ENCODE results near the gene ST6GALNAC6. TPM values are rescaled to one million over a fixed set of nuclear protein-coding genes. Genes with fewer than 3 reads are reported as not detected.

Gene ST6GALNAC6
- total and polyA plus RNA-seq, 2 donors (not counting 1 experiment from before 2014, with no cell fraction given): 68.0 to 126 TPM

GRCh38 chr9:127942216-127943010 lies 43.0 kb upstream of the ST6GALNAC6 start:
- Histone ChIP-seq H3K27me3 (replicated peaks in 1 of 4; ENCODE audit: control extremely low read depth in 1 of 4, control insufficient read depth in 3 of 4, insufficient read depth in 4 of 4, low read length in 3 of 4) (no peaks in the 10 kb centered on the region), H3K36me3 (replicated peaks in 1 of 2; ENCODE audit: control extremely low read depth in 1 of 2, control insufficient read depth in 1 of 2, extremely low read depth in 1 of 2, insufficient read depth in 2 of 2, low read length in 1 of 2) (peaks cover 0 to 57% of the 10 kb centered on the region in 2 experiments), H2AFZ (ENCODE audit: insufficient read depth, low read depth, low read length, poor library complexity, severe bottlenecking) (no peak overlapping the region), H3K9me3 (ENCODE audit: control extremely low read depth in 1 of 3, control insufficient read depth in 2 of 3, insufficient read depth in 1 of 3, low read length in 2 of 3) (peaks cover 0 to 1% (median 0%) of the 10 kb centered on the region in 3 donors), H3K9ac (ENCODE audit: low read length) (no peak overlapping the region), H3K4me3 (ENCODE audit: control extremely low read depth in 1 of 5, extremely low read depth in 1 of 5, insufficient read depth in 1 of 5, low read depth in 2 of 5, low read length in 4 of 5) (no peak overlapping the region), H4K20me1 (ENCODE audit: control insufficient read depth, insufficient read depth, low read length, poor library complexity, severe bottlenecking) (peaks cover 55% of the 10 kb centered on the region), H3K4me1 (ENCODE audit: control insufficient read depth in 2 of 2, insufficient read depth in 2 of 2, low read length in 2 of 2) (peaks cover 24 to 28% of the 10 kb centered on the region in 2 donors), H3K27ac (ENCODE audit: low read length in 2 of 2) (peak overlapping the region in 1 of 2 donors; percentile 54), H3K4me2 (replicated peaks; ENCODE audit: low read depth, low read length, poor library complexity, severe bottlenecking) (no peak overlapping the region), H3K79me2 (ENCODE audit: control insufficient read depth, insufficient read depth, low read length) (peaks cover 12% of the 10 kb centered on the region)
- intact Hi-C loops (cut with micrococcal nuclease): loop anchor here (1.0 to 2.0 kb wide), 3 partner anchors 38 to 175 kb away; partner anchors contain the start of gene EEIG1
- WGBS (ENCODE audit: insufficient coverage): 74% methylated on average over 18 of the region's 18 CpGs
- ChIA-PET CTCF (interaction anchor here (0.6 to 12.6 kb wide), 43 partner anchors 9 to 243 kb away, joined by 3 to 310 read pairs (median 5); partner anchors contain the start of genes EEIG1, NAIF1, PTGES2 and TOR2A), POLR2A (interaction anchor here (2.4 kb wide), 1 partner anchor 92 kb away, joined by 15 read pairs; no protein-coding TSS in a partner anchor)
- no peaks in the 10 kb centered on the region for H3K27me3 Mint-ChIP-seq
- peak; percentile 89 for TF ChIP-seq CTCF (IDR thresholded peaks at IDR 0.05)
- TF ChIP-seq EZH2 (IDR thresholded peaks at IDR 0.05; ENCODE audit: borderline replicate concordance, insufficient read depth, low read depth, low read length, poor library complexity, severe bottlenecking): no peak
- H3K4me3 Mint-ChIP-seq: no peak overlapping the region
- ATAC-seq (ENCODE audit: low read depth): peak; percentile 48
- peaks cover 35% of the 10 kb centered on the region for H3K4me1 Mint-ChIP-seq
- peak overlapping the region; percentile 76 for H3K27ac Mint-ChIP-seq
- DNase-seq: peak; percentile 79
- H3K9me3 Mint-ChIP-seq (ENCODE audit: insufficient read depth): no peaks in the 10 kb centered on the region

GRCh38 chr9:127941961-127942215 lies 42.5 kb upstream of the ST6GALNAC6 start:
- no peaks in the 10 kb centered on the region for H3K27me3 ChIP-seq (replicated peaks in 1 of 4; ENCODE audit: control extremely low read depth in 1 of 4, control insufficient read depth in 3 of 4, insufficient read depth in 4 of 4, low read length in 3 of 4)
- no peak overlapping the region for H3K27ac ChIP-seq (ENCODE audit: low read length in 2 of 2)
- no peaks in the 10 kb centered on the region for H3K27me3 Mint-ChIP-seq
- ChIA-PET CTCF (interaction anchor here (0.8 to 12.6 kb wide), 29 partner anchors 9 to 207 kb away, joined by 3 to 310 read pairs (median 6); partner anchors contain the start of genes EEIG1, NAIF1, PTGES2 and TOR2A), POLR2A (no interaction called here)
- WGBS (ENCODE audit: insufficient coverage): 93% methylated on average over 2 of the region's 3 CpGs
- peaks cover 27 to 34% of the 10 kb centered on the region in 2 donors for H3K4me1 ChIP-seq (ENCODE audit: control insufficient read depth in 2 of 2, insufficient read depth in 2 of 2, low read length in 2 of 2)
- no peak overlapping the region for H2AFZ ChIP-seq (ENCODE audit: insufficient read depth, low read depth, low read length, poor library complexity, severe bottlenecking)
- TF ChIP-seq CTCF (IDR thresholded peaks at IDR 0.05) (no peak), EZH2 (IDR thresholded peaks at IDR 0.05; ENCODE audit: borderline replicate concordance, insufficient read depth, low read depth, low read length, poor library complexity, severe bottlenecking) (no peak)
- no peak overlapping the region for H3K4me3 Mint-ChIP-seq
- H3K4me2 ChIP-seq (replicated peaks; ENCODE audit: low read depth, low read length, poor library complexity, severe bottlenecking): no peak overlapping the region
- intact Hi-C loops (cut with micrococcal nuclease): loop anchor here (2.0 kb wide), 1 partner anchor 39 kb away; the partner anchor contains the start of gene EEIG1
- DNase-seq (peak; percentile 33), ATAC-seq (ENCODE audit: low read depth) (no peak)
- no peak overlapping the region for H3K9ac ChIP-seq (ENCODE audit: low read length)
- no peak overlapping the region for H3K4me3 ChIP-seq (ENCODE audit: control extremely low read depth in 1 of 5, extremely low read depth in 1 of 5, insufficient read depth in 1 of 5, low read depth in 2 of 5, low read length in 4 of 5)
- peaks cover 0 to 55% of the 10 kb centered on the region in 2 experiments for H3K36me3 ChIP-seq (replicated peaks in 1 of 2; ENCODE audit: control extremely low read depth in 1 of 2, control insufficient read depth in 1 of 2, extremely low read depth in 1 of 2, insufficient read depth in 2 of 2, low read length in 1 of 2)
- H4K20me1 ChIP-seq (ENCODE audit: control insufficient read depth, insufficient read depth, low read length, poor library complexity, severe bottlenecking): peaks cover 50% of the 10 kb centered on the region
- peaks cover 38% of the 10 kb centered on the region for H3K4me1 Mint-ChIP-seq
- peaks cover 0 to 4% (median 0%) of the 10 kb centered on the region in 3 donors for H3K9me3 ChIP-seq (ENCODE audit: control extremely low read depth in 1 of 3, control insufficient read depth in 2 of 3, insufficient read depth in 1 of 3, low read length in 2 of 3)
- H3K79me2 ChIP-seq (ENCODE audit: control insufficient read depth, insufficient read depth, low read length): peaks cover 16% of the 10 kb centered on the region
- no peaks in the 10 kb centered on the region for H3K9me3 Mint-ChIP-seq (ENCODE audit: insufficient read depth)
- no peak overlapping the region for H3K27ac Mint-ChIP-seq

Measured in B cell (primary cell).